ENCODE data around the gene C1orf226. TPM values are rescaled to one million over a fixed set of nuclear protein-coding genes. Genes with fewer than 3 reads are reported as not detected.
A peak's percentile ranks its signal among the peaks of the same experiment; 100 is the strongest.

The C1orf226 gene
- total RNA-seq, 1 donor from 2014 or later = 9.8 TPM

- H3K4me3 Mint-ChIP-seq = no peak overlapping the region
- H3K27ac Mint-ChIP-seq (ENCODE audit: unreplicated experiment) = no peak overlapping the region
- no peak for DNase-seq (ENCODE audit: low read depth, low spot score)
- no peaks in the 10 kb centered on the region for H3K36me3 Mint-ChIP-seq (ENCODE audit: low read depth)
- no peaks in the 10 kb centered on the region for H3K27me3 Mint-ChIP-seq (ENCODE audit: low read depth)
- H3K4me1 Mint-ChIP-seq = no peaks in the 10 kb centered on the region
- TF ChIP-seq CTCF (conservative IDR thresholded peaks at IDR 0.05) = no peak
- H3K9me3 Mint-ChIP-seq = no peaks in the 10 kb centered on the region
Measured at GRCh38 chr1:162366149-162366548, 15.4 kb upstream of the C1orf226 start.

- TF ChIP-seq CTCF (conservative IDR thresholded peaks at IDR 0.05) = no peak
- Mint-ChIP-seq H3K4me3 (no peak overlapping the region), H3K27ac (ENCODE audit: unreplicated experiment) (no peak overlapping the region), H3K4me1 (no peaks in the 10 kb centered on the region), H3K9me3 (no peaks in the 10 kb centered on the region), H3K36me3 (ENCODE audit: low read depth) (no peaks in the 10 kb centered on the region), H3K27me3 (ENCODE audit: low read depth) (no peaks in the 10 kb centered on the region)
- DNase-seq (ENCODE audit: low read depth, low spot score) = no peak
Measured at GRCh38 chr1:162366671-162367070, 14.9 kb upstream of the C1orf226 start.

DNA sequence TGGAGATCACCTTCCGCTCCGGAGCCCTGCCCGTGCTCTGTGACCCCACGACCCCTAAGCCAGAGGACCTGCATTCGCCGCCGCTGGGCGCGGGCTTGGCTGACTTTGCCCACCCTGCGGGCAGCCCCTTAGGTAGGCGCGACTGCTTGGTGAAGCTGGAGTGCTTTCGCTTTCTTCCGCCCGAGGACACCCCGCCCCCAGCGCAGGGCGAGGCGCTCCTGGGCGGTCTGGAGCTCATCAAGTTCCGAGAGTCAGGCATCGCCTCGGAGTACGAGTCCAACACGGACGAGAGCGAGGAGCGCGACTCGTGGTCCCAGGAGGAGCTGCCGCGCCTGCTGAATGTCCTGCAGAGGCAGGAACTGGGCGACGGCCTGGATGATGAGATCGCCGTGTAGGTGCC is 14.5 kb upstream of the C1orf226 start:
- peaks cover 1% of the 10 kb centered on the region for H3K4me1 Mint-ChIP-seq
- no peak for TF ChIP-seq CTCF (conservative IDR thresholded peaks at IDR 0.05)
- no peak overlapping the region for H3K27ac Mint-ChIP-seq (ENCODE audit: unreplicated experiment)
- H3K4me3 Mint-ChIP-seq = no peak overlapping the region
- no peaks in the 10 kb centered on the region for H3K27me3 Mint-ChIP-seq (ENCODE audit: low read depth)
- no peaks in the 10 kb centered on the region for H3K36me3 Mint-ChIP-seq (ENCODE audit: low read depth)
- DNase-seq (ENCODE audit: low read depth, low spot score) = no peak
- no peaks in the 10 kb centered on the region for H3K9me3 Mint-ChIP-seq

DNA sequence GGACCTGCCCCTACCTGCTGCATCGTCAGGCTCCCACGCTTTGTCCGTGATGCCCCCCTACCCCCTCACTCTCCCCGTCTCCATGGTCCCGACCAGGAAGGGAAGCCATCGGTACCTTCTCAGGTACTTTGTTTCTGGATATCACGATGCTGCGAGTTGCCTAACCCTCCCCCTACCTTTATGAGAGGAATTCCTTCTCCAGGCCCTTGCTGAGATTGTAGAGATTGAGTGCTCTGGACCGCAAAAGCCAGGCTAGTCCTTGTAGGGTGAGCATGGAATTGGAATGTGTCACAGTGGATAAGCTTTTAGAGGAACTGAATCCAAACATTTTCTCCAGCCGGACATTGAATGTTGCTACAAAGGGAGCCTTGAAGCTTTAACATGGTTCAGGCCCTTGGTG is 13.8 kb upstream of the C1orf226 start:
- no peak overlapping the region for H3K4me3 Mint-ChIP-seq
- no peak for DNase-seq (ENCODE audit: low read depth, low spot score)
- no peaks in the 10 kb centered on the region for H3K9me3 Mint-ChIP-seq
- TF ChIP-seq CTCF (conservative IDR thresholded peaks at IDR 0.05) = no peak
- no peaks in the 10 kb centered on the region for H3K27me3 Mint-ChIP-seq (ENCODE audit: low read depth)
- peak overlapping the region; percentile 47 for H3K27ac Mint-ChIP-seq (ENCODE audit: unreplicated experiment)
- H3K4me1 Mint-ChIP-seq = peaks cover 5% of the 10 kb centered on the region
- H3K36me3 Mint-ChIP-seq (ENCODE audit: low read depth) = no peaks in the 10 kb centered on the region

- no peaks in the 10 kb centered on the region for H3K36me3 Mint-ChIP-seq (ENCODE audit: low read depth)
- no peak for TF ChIP-seq CTCF (conservative IDR thresholded peaks at IDR 0.05)
Measured at GRCh38 chr1:162368451-162368850, 13.1 kb upstream of the C1orf226 start.

DNA sequence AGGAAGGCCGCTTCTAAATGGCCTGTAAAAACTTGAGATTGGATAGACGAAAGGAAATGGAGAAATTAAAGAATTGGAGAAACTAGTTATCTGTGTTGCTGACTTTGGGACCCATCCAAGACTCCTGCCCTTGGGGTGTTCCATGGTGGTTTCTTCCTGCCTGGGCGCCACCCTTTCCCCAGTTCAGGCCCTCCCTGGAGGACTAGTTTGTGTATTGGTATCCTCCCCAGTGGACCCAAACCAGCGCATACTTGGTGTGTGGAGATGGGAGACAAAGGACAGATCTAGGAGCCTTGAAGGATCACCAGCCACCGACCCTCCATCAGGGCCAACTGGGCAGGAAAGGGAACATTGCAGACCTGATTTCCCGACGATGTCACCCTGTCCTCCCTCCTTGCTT is 12.0 kb upstream of the C1orf226 start:
- no peak for DNase-seq (ENCODE audit: low read depth, low spot score)
- no peaks in the 10 kb centered on the region for H3K9me3 Mint-ChIP-seq
- peaks cover 5% of the 10 kb centered on the region for H3K4me1 Mint-ChIP-seq
- no peaks in the 10 kb centered on the region for H3K36me3 Mint-ChIP-seq (ENCODE audit: low read depth)
- H3K27me3 Mint-ChIP-seq (ENCODE audit: low read depth) = no peaks in the 10 kb centered on the region
- TF ChIP-seq CTCF (conservative IDR thresholded peaks at IDR 0.05) = no peak
- no peak overlapping the region for H3K27ac Mint-ChIP-seq (ENCODE audit: unreplicated experiment)
- no peak overlapping the region for H3K4me3 Mint-ChIP-seq

More at GRCh38 chr1:162368451-162368850, 13.1 kb upstream of the C1orf226 start:
- Mint-ChIP-seq H3K27me3 (ENCODE audit: low read depth) (no peaks in the 10 kb centered on the region), H3K4me3 (no peak overlapping the region), H3K9me3 (no peaks in the 10 kb centered on the region), H3K27ac (ENCODE audit: unreplicated experiment) (no peak overlapping the region), H3K4me1 (peaks cover 5% of the 10 kb centered on the region)
- DNase-seq (ENCODE audit: low read depth, low spot score) = no peak
